Heart left ventricle (tissue), 16 donors: ENCODE measurements around the gene MED16. TPM values are rescaled to one million over a fixed set of nuclear protein-coding genes. Genes with fewer than 3 reads are reported as not detected.
"Not testable (repeated sequence)": the region's sequence is repeated elsewhere in the genome, so short reads cannot be mapped to it uniquely, and the experiment has no call there.

Experiments
- ATAC-seq, 4 donors: fragments of 200-7000 bp; cut with Tn5 transposase; one replicate each; pipeline ENCODE4 v1.9.1; 2020 to 2022; ENCODE audit warnings: moderate library complexity in 4 of 4, mild to moderate bottlenecking in 3 of 4, moderate number of reproducible peaks in 1 of 4
- DNase-seq, 5 donors: peaks; one replicate each; pipeline ENCODE4 v3.0.0-alpha.2; 2020
- H3K27ac ChIP-seq, 12 donors: fragments of 200-600 bp; sonication (generic) in 4 of 12; one replicate each; pipeline versions ENCODE4 v1.5.0 to v1.8.0; 2016 to 2022; ENCODE audit warnings: mild to moderate bottlenecking in 2 of 12
- H3K27me3 ChIP-seq, 9 donors: fragments of 200-600 bp; sonication (generic) in 2 of 9; one replicate each; pipeline versions ENCODE4 v1.5.1 to v1.8.0; 2016 to 2022; ENCODE audit warnings: mild to moderate bottlenecking in 3 of 9
- H3K36me3 ChIP-seq, 9 donors: fragments of 200-600 bp; sonication (generic) in 2 of 9; one replicate each; pipeline versions ENCODE4 v1.5.0 to v1.8.0; 2018 to 2022; ENCODE audit warnings: mild to moderate bottlenecking in 2 of 9
- H3K4me1 ChIP-seq, 12 donors: fragments of 200-600 bp; sonication (generic) in 4 of 12; one replicate each; pipeline versions ENCODE4 v1.5.0 to v1.8.0; 2016 to 2022; ENCODE audit warnings: mild to moderate bottlenecking in 3 of 12
- H3K4me3 ChIP-seq, 12 donors: fragments of 200-600 bp; sonication (generic) in 4 of 12; one replicate each; pipeline versions ENCODE4 v1.5.0 to v1.8.0; 2017 to 2022; ENCODE audit warnings: mild to moderate bottlenecking in 9 of 12, moderate library complexity in 4 of 12
- H3K9me3 ChIP-seq, 12 donors: fragments of 200-600 bp; sonication (generic) in 4 of 12; one replicate each; pipeline versions ENCODE4 v1.5.0 to v1.8.0; 2016 to 2022; ENCODE audit warnings: mild to moderate bottlenecking in 1 of 12
- POLR2A ChIP-seq, 2 donors: fragments of 450-650 bp; IDR thresholded peaks; one replicate each; pipeline ENCODE4 v1.6.1; 2017; ENCODE audit warnings: antibody characterized with exemption in 2 of 2, mild to moderate bottlenecking in 2 of 2, moderate library complexity in 2 of 2
- WGBS, 4 donors: extraction: QIAGEN DNeasy Blood & Tissue Kit in 2 of 4; methylation state at CpG; one replicate each; pipeline versions ENCODE4 v1.1.5 to v1.1.7; 2013 to 2018; 5-methylcytosine and 5-hydroxymethylcytosine counted together
- intact Hi-C, 10 donors: fragments of 100-400 bp; cut with DNase I; formaldehyde crosslinking; loops; one replicate each; pipeline versions ENCODE4 v1.11.1 to v1.14.2; 2022
- polyA plus RNA-seq, 2 donors: library from polyadenylated mRNA; stranded (reverse); fragments of 200-250 nt; gene quantifications; one replicate each; pipeline ENCODE4 v1.2.3, GENCODE V29; 2013
- total RNA-seq, 9 donors: library from RNA; depleted of rRNA in 2 of 9; stranded (reverse); fragments of >200 nt in 2 of 9; fragmentation: NEBNext Ultra II Directional in 3 of 9; extraction: Animal tissue kit (Norgen Biotek cat#: 25700) in 3 of 9; gene quantifications; one replicate each; pipeline versions ENCODE4 v1.1.0 to v1.2.4, GENCODE V29; 2016 to 2023
- TF ChIP-seq, protein P1 (sequence below), 12 donors: fragments of 200-600 bp; sonication (generic) in 4 of 12; IDR thresholded peaks; one replicate each; pipeline versions ENCODE4 v1.5.0 to v1.8.0; 2018 to 2022; ENCODE audit warnings: antibody characterized with exemption in 12 of 12, mild to moderate bottlenecking in 5 of 12
- donor health status: ischemic (EF 13 %, LVEDD 7.1; RV severe dilation, severe dysfunction).
- donor health status: healthy with polysubstance abuse.
- donor health status: DM: no; HTN: yes; CAD: no.
- donor health status: DM: no; HTN: no; CAD: no.
- donor health status: ischemic (EF 25% LVEDD 6.9; RV normal size, moderate dysfunction).
- donor health status: ischemic (EF 25% LVEDD 5.7; RV mildly dilated, moderate dysfunction).
- donor health status: healthy.
- donor health status: DM: yes; HTN: yes; CAD: no.
- donor health status: ischemic (EF 35%, LVEDD 5.7; RV mildly dilated, moderate dysfunction).
- donor health status: nonischemic (EF 11% LVEDD 7.7; RV severe dilation, severe dysfunction).
- donor health status: DM: yes; HTN: yes; CAD: no.
- donor health status: PGD.
- donor health status: ischemic (EF 29% LVEDD 5.4; RV normal size, mild dysfunction).
- donor health status: nonischemic (EF 23%, LVEDD 6.1; RV moderate dilation, normal function).

The MED16 gene
- total and polyA plus RNA-seq, 11 donors: 17.5 to 41.9 (median 26.2) TPM

DNA sequence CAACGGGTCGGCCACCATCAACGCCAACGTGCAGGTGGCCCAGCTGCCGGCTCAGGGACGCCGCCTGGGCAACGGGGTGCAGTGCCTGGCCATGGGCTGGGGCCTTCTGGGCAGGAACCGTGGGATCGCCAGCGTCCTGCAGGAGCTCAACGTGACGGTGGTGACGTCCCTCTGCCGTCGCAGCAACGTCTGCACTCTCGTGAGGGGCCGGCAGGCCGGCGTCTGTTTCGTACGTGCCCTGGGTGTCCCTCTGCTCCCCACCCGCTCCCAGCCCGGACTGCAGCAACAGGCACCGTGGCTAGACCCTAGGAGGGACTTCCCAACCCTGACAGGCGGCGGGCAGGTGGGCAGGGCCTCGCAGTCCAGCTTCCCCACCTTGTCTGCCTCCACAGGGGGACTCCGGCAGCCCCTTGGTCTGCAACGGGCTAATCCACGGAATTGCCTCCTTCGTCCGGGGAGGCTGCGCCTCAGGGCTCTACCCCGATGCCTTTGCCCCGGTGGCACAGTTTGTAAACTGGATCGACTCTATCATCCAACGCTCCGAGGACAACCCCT, 37.3 kb downstream of the MED16 start:
- ATAC-seq (no peak), DNase-seq (peak in 1 of 5 donors; percentile 22)
- 68 to 74% (median 71%) methylated on average over 31 to 40 of the region's 40 CpGs for WGBS, 4 donors
- Histone ChIP-seq H3K9me3 (no peaks in the 10 kb centered on the region), H3K4me1 (peaks cover 0 to 41% (median 6%) of the 10 kb centered on the region in 12 donors), H3K36me3 (no peaks in the 10 kb centered on the region), H3K4me3 (no peak overlapping the region), H3K27ac (no peak overlapping the region), H3K27me3 (peaks cover 9 to 68% (median 29%) of the 10 kb centered on the region in 9 donors)
- TF ChIP-seq, protein P1, sequence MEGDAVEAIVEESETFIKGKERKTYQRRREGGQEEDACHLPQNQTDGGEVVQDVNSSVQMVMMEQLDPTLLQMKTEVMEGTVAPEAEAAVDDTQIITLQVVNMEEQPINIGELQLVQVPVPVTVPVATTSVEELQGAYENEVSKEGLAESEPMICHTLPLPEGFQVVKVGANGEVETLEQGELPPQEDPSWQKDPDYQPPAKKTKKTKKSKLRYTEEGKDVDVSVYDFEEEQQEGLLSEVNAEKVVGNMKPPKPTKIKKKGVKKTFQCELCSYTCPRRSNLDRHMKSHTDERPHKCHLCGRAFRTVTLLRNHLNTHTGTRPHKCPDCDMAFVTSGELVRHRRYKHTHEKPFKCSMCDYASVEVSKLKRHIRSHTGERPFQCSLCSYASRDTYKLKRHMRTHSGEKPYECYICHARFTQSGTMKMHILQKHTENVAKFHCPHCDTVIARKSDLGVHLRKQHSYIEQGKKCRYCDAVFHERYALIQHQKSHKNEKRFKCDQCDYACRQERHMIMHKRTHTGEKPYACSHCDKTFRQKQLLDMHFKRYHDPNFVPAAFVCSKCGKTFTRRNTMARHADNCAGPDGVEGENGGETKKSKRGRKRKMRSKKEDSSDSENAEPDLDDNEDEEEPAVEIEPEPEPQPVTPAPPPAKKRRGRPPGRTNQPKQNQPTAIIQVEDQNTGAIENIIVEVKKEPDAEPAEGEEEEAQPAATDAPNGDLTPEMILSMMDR (IDR thresholded peaks at IDR 0.05): no peak
- no peak for TF ChIP-seq POLR2A (IDR thresholded peaks at IDR 0.05)
- intact Hi-C loops: loop anchor here in 9 of 10 donors (2.0 to 10.0 kb wide), 6 partner anchors 65 to 127 kb away; partner anchors contain the start of gene WDR18 (in 2 of the 9)

DNA sequence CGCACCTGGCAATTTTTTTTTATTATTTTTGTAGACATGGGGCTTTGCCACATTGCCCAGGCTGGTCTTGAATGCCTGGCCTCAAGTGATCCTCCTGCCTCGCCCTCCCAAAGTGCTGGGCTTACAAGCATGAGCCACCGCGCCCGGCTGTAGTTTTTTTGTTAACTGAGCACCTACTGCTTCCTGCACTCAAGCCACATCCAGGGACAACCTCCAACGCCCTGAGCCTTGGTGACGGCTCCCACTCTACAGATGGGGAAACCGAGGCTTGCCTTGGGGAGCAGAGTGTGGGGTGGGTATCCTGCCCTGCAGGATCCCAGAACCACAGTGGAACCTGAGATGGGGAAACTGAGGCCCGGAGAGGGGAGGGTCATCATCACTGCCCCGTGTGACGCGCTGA, 37.8 kb downstream of the MED16 start:
- H3K27ac ChIP-seq: no peak overlapping the region
- intact Hi-C loops: loop anchor here in 9 of 10 donors (5.0 to 10.0 kb wide), 5 partner anchors 67 to 127 kb away; partner anchors contain the start of gene WDR18 (in 2 of the 9)
- ATAC-seq (no peak), DNase-seq (no peak)
- no peak overlapping the region for H3K4me3 ChIP-seq
- peaks cover 0 to 40% (median 9%) of the 10 kb centered on the region in 12 donors for H3K4me1 ChIP-seq
- TF ChIP-seq, protein P1 (IDR thresholded peaks at IDR 0.05): no peak
- TF ChIP-seq POLR2A (IDR thresholded peaks at IDR 0.05): no peak
- no peaks in the 10 kb centered on the region for H3K36me3 ChIP-seq
- WGBS, 4 donors: 80 to 90% (median 87%) methylated on average over 5 to 12 of the region's 12 CpGs
- no peaks in the 10 kb centered on the region for H3K9me3 ChIP-seq
- peaks cover 9 to 63% (median 24%) of the 10 kb centered on the region in 9 donors for H3K27me3 ChIP-seq

DNA sequence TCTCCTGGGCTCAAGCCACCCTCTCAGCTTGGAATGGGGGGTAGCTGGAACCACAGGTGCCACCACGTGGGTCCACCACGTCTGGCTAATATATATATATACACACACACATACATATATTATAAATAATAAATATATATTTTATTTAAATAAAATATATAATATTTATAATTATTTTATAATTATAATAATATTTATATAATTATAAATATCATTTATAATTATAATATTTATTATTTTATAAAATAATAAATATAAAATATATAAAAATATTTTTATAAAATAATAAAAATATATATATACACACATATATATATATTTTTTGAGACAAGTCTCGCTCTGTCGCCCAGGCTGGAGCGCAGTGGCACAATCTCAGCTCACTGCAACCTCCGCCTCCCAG, 38.4 kb downstream of the MED16 start:
- ATAC-seq: no peak
- no peak for TF ChIP-seq POLR2A (IDR thresholded peaks at IDR 0.05)
- TF ChIP-seq, protein P1 (IDR thresholded peaks at IDR 0.05): no peak
- intact Hi-C loops: loop anchor here in 3 of 10 donors (10.0 kb wide), 1 partner anchor 80 kb away; no protein-coding TSS in a partner anchor
- Histone ChIP-seq H3K36me3 (no peaks in the 10 kb centered on the region), H3K27ac (no peak overlapping the region), H3K4me3 (no peak overlapping the region), H3K9me3 (no peaks in the 10 kb centered on the region), H3K4me1 (peaks cover 0 to 34% (median 9%) of the 10 kb centered on the region in 12 donors), H3K27me3 (peaks cover 9 to 57% (median 18%) of the 10 kb centered on the region in 9 donors)
- 71 to 76% (median 74%) methylated on average over 6 of the region's 6 CpGs for WGBS, 4 donors
- DNase-seq: no peak

DNA sequence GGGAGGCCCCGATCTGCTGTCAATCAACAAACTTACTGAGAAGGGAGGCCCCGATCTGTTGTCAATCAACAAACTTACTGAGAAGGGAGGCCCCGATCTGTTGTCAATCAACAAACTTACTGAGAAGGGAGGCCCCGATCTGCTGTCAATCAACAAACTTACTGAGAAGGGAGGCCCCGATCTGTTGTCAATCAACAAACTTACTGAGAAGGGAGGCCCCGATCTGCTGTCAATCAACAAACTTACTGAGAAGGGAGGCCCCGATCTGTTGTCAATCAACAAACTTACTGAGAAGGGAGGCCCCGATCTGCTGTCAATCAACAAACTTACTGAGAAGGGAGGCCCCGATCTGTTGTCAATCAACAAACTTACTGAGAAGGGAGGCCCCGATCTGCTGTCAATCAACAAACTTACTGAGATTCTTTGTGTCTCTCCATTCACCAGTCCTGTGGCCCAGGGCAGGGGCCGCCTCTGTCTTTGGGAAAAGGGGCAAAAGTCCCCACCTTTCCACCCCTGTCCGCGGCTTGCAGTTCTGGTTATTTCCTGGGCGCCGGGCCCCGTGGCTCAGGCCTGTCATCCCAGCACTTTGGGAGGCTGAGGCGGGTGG, 39.3 kb downstream of the MED16 start:
- not testable (repeated sequence) for H3K9me3 ChIP-seq, ATAC-seq, H3K4me3 ChIP-seq, H3K27ac ChIP-seq, H3K36me3 ChIP-seq, DNase-seq
- WGBS, 4 donors: 77 to 90% (median 82%) methylated on average over 7 to 13 of the region's 17 CpGs
- Histone ChIP-seq H3K27me3 (peaks cover 9 to 49% (median 12%) of the 10 kb centered on the region in 9 donors), H3K4me1 (peaks cover 0 to 25% (median 9%) of the 10 kb centered on the region in 12 donors)
- intact Hi-C loops: loop anchor here in 3 of 10 donors (10.0 kb wide), 1 partner anchor 79 kb away; no protein-coding TSS in a partner anchor
